Naive thymus-derived CD8-positive, alpha-beta T cell (primary cell): ENCODE results near the gene ZNF75A. TPM values are rescaled to one million over a fixed set of nuclear protein-coding genes. Genes with fewer than 3 reads are reported as not detected.
"Not testable (repeated sequence)": the region's sequence is repeated elsewhere in the genome, so short reads cannot be mapped to it uniquely, and the experiment has no call there.

ENCODE experiments used
- ATAC-seq, 2 donors: fragments of 150-1000 bp; cut with Tn5 transposase in 1 of 2; sonication (Bioruptor Pico), chemical (Tn5 transposase) in 1 of 2; 1 replicate in 1 of 2; 2 replicates in 1 of 2; pipeline ENCODE4 v1.10.0; 2021; ENCODE audit warnings: mild to moderate bottlenecking in 2 of 2, moderate library complexity in 2 of 2
- POLR2A ChIA-PET: fragments of 350-600 bp; sonication (Branson Sonifier 250); formaldehyde crosslinking; loops from one replicate; lab custom pipeline; 2021; ENCODE audit warnings: antibody characterized with exemption; lab: Charles Lee
- DNase-seq, 10 donors: peaks; one replicate each; pipeline versions ENCODE4 v3.0.0 to v3.0.0-alpha.2; 2020 to 2022
- H3K27ac Mint-ChIP-seq, 10 donors: one replicate each; pipeline ENCODE4 v1.8.0; 2020 to 2022; ENCODE audit warnings: mild to moderate bottlenecking in 10 of 10, mixed read lengths in 10 of 10, moderate library complexity in 4 of 10, inconsistent platforms in 1 of 10
- H3K27me3 Mint-ChIP-seq, 5 donors: one replicate each; pipeline ENCODE4 v1.8.0; 2021 to 2022; ENCODE audit warnings: mixed read lengths in 5 of 5
- H3K36me3 Mint-ChIP-seq, 3 donors: one replicate each; pipeline ENCODE4 v1.8.0; 2020 to 2022; ENCODE audit warnings: mixed read lengths in 3 of 3, mild to moderate bottlenecking in 2 of 3, inconsistent platforms in 1 of 3
- H3K4me1 Mint-ChIP-seq, 4 donors: one replicate each; pipeline ENCODE4 v1.8.0; 2021 to 2022; ENCODE audit warnings: mixed read lengths in 4 of 4
- H3K4me3 Mint-ChIP-seq, 10 donors: one replicate each; pipeline ENCODE4 v1.8.0; 2020 to 2022; ENCODE audit warnings: mild to moderate bottlenecking in 10 of 10, mixed read lengths in 10 of 10, moderate library complexity in 6 of 10, inconsistent platforms in 1 of 10
- H3K9me3 Mint-ChIP-seq, 9 donors: one replicate each; pipeline ENCODE4 v1.8.0; 2020 to 2022; ENCODE audit warnings: mixed read lengths in 9 of 9, mild to moderate bottlenecking in 3 of 9, inconsistent platforms in 1 of 9, moderate library complexity in 1 of 9
- polyA plus RNA-seq, 3 donors: library from polyadenylated mRNA; unstranded; fragments of 300-500 nt; fragmentation: Illumina TruSeq; gene quantifications; one replicate each; pipeline ENCODE4 v1.2.3, GENCODE V29; 2021
- total RNA-seq, 8 experiments: library from RNA in 2 of 8; stranded (reverse) in 2 of 8; gene quantifications; one replicate each; pipeline ENCODE4 v1.2.3 and lab custom pipeline; 2021 to 2026

ZNF75A gene
- 100 to 1,000 TPM; 117 to 128 TPM for total RNA-seq
- 10 to 100 TPM; 18.2 to 32.3 (median 23.6) TPM for polyA plus RNA-seq
- 47.7 to 90.0 (median 65.4) reads per million in 6 experiments for total RNA-seq (lab: John Stamatoyannopoulos, UW)

- Mint-ChIP-seq H3K36me3 (peaks cover 34 to 78% (median 48%) of the 10 kb centered on the region in 3 donors), H3K27me3 (no peaks in the 10 kb centered on the region), H3K4me3 (peak within 1 kb of the TSS; percentile 75 to 90 (median 84)), H3K9me3 (peaks cover 5 to 79% (median 27%) of the 10 kb centered on the region in 9 donors), H3K27ac (peak within 1 kb of the TSS; percentile 37 to 94 (median 84)), H3K4me1 (peaks cover 9 to 31% (median 20%) of the 10 kb centered on the region in 4 donors)
- ATAC-seq (peak; percentile 93 to 96), DNase-seq (peak; percentile 67 to 93 (median 84))
- POLR2A ChIA-PET: interaction anchor here (0.6 to 5.2 kb wide), 25 partner anchors 10 to 281 kb away, joined by 3 to 59 read pairs (median 5); partner anchors contain the start of genes CLUAP1, OR1F1, ZNF174 and ZNF213
Observed at GRCh38 chr16:3305109-3306068, at the start of gene ZNF75A, which contains the start of gene TIGD7. Gene ZNF75A, plus strand, starts transcription at chr16:3305497. Its CDS starts 2,932 bp downstream, at chr16:3308429. Gene TIGD7, minus strand, starts transcription at chr16:3305430. Its CDS starts 4,816 bp downstream, at chr16:3300614.

DNA sequence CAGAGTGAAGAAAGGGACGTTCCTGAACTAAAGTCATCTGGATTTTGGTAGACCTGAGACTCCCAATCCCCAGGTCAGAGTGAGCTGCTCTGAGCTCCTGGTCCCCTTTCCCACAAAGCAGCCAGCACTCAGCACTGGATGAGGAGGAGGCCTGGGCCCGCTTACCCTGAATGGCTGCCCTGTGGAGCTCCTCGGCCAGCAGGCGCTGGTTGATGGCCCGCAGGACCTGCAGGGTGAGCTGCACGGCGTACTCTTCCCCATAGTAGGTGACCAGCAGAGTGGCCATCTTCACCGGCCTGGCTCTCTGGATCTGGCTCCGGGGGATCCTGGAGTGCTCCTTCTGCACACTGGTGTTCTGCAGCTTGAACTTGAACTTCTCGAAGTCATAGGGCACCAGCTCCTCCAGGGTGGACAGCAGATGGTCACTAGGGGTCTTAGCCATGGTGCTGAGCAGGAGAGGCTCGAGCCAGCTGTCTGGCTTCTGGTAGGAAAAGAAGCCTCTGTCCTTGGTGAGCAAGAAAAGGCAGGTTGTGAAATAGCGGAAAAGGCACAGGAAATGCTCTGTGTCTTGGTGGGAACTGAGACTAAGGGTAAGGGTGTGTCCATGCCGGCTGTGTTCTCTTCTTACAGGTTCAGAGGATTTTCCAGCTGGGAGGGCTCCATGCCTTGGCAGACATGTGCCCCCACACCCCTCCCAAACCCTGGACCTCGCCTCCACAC, 49.0 kb upstream of the ZNF75A start, which contains the start of gene MEFV:
TSS of gene MEFV (minus strand) at position 488 of the 720 bp plus-strand sequence. CDS start at position 442, 46 bp downstream.
- Mint-ChIP-seq H3K27ac (no peak within 1 kb of the TSS), H3K36me3 (no peaks in the 10 kb centered on the region), H3K4me3 (peak within 1 kb of the TSS in 1 of 10 donors; percentile 61), H3K27me3 (peaks cover 0 to 5% (median 3%) of the 10 kb centered on the region in 5 donors), H3K9me3 (no peaks in the 10 kb centered on the region), H3K4me1 (peaks cover 0 to 1% (median 0%) of the 10 kb centered on the region in 4 donors)
- POLR2A ChIA-PET: no interaction called here
- DNase-seq (no peak), ATAC-seq (no peak)

DNA sequence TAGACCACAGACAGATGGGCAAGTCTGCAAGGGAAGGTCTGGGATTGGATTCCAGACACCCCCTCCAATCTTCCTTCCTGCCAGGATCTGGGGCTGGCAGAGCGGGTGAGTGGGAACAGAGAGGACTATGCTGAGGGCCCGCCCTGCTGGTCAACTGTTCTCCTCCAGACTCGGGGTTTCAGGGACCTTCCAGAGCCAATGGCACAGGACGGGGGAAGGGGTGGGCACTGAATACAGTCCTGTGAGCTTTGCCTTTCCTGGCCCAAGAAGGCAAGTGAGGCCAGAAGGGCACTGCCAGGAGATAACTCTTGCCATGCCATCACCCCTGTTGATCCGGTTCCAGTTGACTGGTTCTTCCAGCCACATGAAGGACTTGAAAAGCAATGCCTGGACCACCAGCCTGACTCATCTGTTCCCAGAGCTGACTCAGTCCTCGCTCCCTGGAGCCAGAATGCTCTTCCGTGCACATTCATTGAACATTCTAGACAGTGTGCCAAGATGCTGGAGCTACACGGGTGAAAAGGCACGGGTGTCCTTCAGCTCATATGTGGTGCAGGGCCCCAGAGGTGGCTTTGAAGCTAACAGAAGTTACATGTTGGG, 48.3 kb upstream of the ZNF75A start:
- no peak overlapping the region for H3K27ac Mint-ChIP-seq
- ATAC-seq (no peak), DNase-seq (no peak)
- H3K4me1 Mint-ChIP-seq: peaks cover 0 to 2% (median under 1%) of the 10 kb centered on the region in 4 donors
- H3K9me3 Mint-ChIP-seq: no peaks in the 10 kb centered on the region
- POLR2A ChIA-PET: no interaction called here
- peak overlapping the region in 1 of 10 donors; percentile 61 for H3K4me3 Mint-ChIP-seq
- no peaks in the 10 kb centered on the region for H3K36me3 Mint-ChIP-seq
- H3K27me3 Mint-ChIP-seq: peaks cover 0 to 5% (median 3%) of the 10 kb centered on the region in 5 donors

- H3K4me1 Mint-ChIP-seq: peaks cover 11 to 23% (median 21%) of the 10 kb centered on the region in 4 donors
- H3K27ac Mint-ChIP-seq: no peak overlapping the region
- H3K27me3 Mint-ChIP-seq: peaks cover 0 to 3% (median 2%) of the 10 kb centered on the region in 5 donors
- ATAC-seq (no peak), DNase-seq (no peak)
- POLR2A ChIA-PET: interaction anchor here (0.5 kb wide), 1 partner anchor 205 kb away, joined by 3 read pairs; no protein-coding TSS in a partner anchor
- peaks cover 0 to 3% (median 0%) of the 10 kb centered on the region in 9 donors for H3K9me3 Mint-ChIP-seq
- H3K36me3 Mint-ChIP-seq: no peaks in the 10 kb centered on the region
- H3K4me3 Mint-ChIP-seq: no peak overlapping the region
Observed at GRCh38 chr16:3259836-3260235, 45.5 kb upstream of the ZNF75A start.

GRCh38 chr16:3262517-3262916, 42.8 kb upstream of the ZNF75A start:
- POLR2A ChIA-PET: interaction anchor here (0.6 to 4.1 kb wide), 19 partner anchors 8 to 247 kb away, joined by 3 to 56 read pairs (median 6); partner anchors contain the start of genes TIGD7, TNFRSF12A, ZNF200 and ZNF263
- Mint-ChIP-seq H3K27ac (peak overlapping the region; percentile 96 to 99 (median 98)), H3K27me3 (peaks cover 0 to 3% (median 0%) of the 10 kb centered on the region in 5 donors), H3K36me3 (peaks cover 0 to 17% (median 10%) of the 10 kb centered on the region in 3 donors), H3K9me3 (peaks cover 0 to 7% (median 0%) of the 10 kb centered on the region in 9 donors), H3K4me3 (peak overlapping the region; percentile 65 to 97 (median 88)), H3K4me1 (peaks cover 11 to 42% (median 34%) of the 10 kb centered on the region in 4 donors)
- DNase-seq: no peak
- ATAC-seq: no peak

GRCh38 chr16:3264137-3265036, 40.9 kb upstream of the ZNF75A start:
- DNase-seq (peak; percentile 95 to 99 (median 98)), ATAC-seq (peak; percentile 84 to 86)
- Mint-ChIP-seq H3K27ac (peak overlapping the region; percentile 96 to 99 (median 98)), H3K4me1 (peaks cover 11 to 44% (median 33%) of the 10 kb centered on the region in 4 donors), H3K4me3 (peak overlapping the region; percentile 86 to 97 (median 92)), H3K27me3 (no peaks in the 10 kb centered on the region), H3K36me3 (peaks cover 0 to 25% (median 25%) of the 10 kb centered on the region in 3 donors), H3K9me3 (peaks cover 0 to 7% (median 0%) of the 10 kb centered on the region in 9 donors)
- POLR2A ChIA-PET: interaction anchor here (0.6 to 4.2 kb wide), 28 partner anchors 9 to 352 kb away, joined by 3 to 56 read pairs (median 6); partner anchors contain the start of genes NAA60, TIGD7, TNFRSF12A and ZNF174

DNA sequence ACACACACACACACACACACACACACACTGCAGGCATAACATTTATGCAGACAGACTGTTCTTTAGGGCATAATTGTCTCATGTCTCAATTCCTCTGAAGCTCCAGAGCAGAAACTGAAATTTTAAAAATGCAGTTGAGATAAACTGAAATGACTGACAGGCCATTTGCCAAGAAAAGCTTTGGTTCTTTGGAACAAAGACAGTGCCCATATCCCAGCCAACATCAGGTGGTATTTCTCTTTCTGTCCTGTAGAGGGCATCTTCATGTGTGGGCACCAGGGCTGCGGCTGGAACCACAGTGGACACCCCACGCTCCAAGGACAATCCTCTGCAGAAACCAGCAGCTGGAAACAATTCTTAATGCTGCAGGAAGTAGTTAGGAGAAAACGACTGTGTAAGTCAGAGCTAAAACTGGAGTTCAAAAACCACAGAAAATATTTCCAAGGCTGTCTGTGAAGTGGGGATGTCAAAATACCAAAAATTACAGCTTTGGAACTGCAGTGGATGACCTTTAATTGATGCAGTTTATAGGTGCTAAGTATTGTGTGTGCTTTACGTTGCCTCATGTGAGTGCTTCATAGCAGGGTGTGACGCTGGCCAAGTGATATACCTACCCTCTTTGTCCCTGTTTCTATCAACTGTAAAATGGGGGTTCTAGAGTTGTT, 38.3 kb upstream of the ZNF75A start:
- H3K36me3 Mint-ChIP-seq: peaks cover 4 to 28% (median 25%) of the 10 kb centered on the region in 3 donors
- peaks cover 9 to 45% (median 33%) of the 10 kb centered on the region in 4 donors for H3K4me1 Mint-ChIP-seq
- DNase-seq (peak in 2 of 10 donors; percentile 19 to 25), ATAC-seq (no peak)
- peaks cover 0 to 10% (median 0%) of the 10 kb centered on the region in 9 donors for H3K9me3 Mint-ChIP-seq
- peak overlapping the region in 3 of 10 donors; percentile 33 to 56 (median 36) for H3K4me3 Mint-ChIP-seq
- peak overlapping the region in 5 of 10 donors; percentile 15 to 66 (median 56) for H3K27ac Mint-ChIP-seq
- POLR2A ChIA-PET: interaction anchor here (0.6 to 4.2 kb wide), 12 partner anchors 10 to 448 kb away, joined by 3 to 13 read pairs (median 5); partner anchors contain the start of genes ZNF213 and ZNF263
- H3K27me3 Mint-ChIP-seq: no peaks in the 10 kb centered on the region

GRCh38 chr16:3268294-3268693, 37.0 kb upstream of the ZNF75A start:
- Mint-ChIP-seq H3K9me3 (peaks cover 0 to 13% (median 0%) of the 10 kb centered on the region in 9 donors), H3K27ac (peak overlapping the region in 1 of 10 donors; percentile 25), H3K4me3 (no peak overlapping the region), H3K27me3 (no peaks in the 10 kb centered on the region), H3K4me1 (peaks cover 4 to 36% (median 21%) of the 10 kb centered on the region in 4 donors), H3K36me3 (peaks cover 4 to 28% (median 25%) of the 10 kb centered on the region in 3 donors)
- POLR2A ChIA-PET: interaction anchor here (0.9 to 1.1 kb wide), 2 partner anchors 10 to 189 kb away, joined by 3 to 5 read pairs; no protein-coding TSS in a partner anchor
- DNase-seq (no peak), ATAC-seq (no peak)

- H3K27ac Mint-ChIP-seq, H3K27me3 Mint-ChIP-seq, ATAC-seq, DNase-seq, H3K4me3 Mint-ChIP-seq: not testable (repeated sequence)
- H3K36me3 Mint-ChIP-seq: peaks cover 4 to 27% (median 22%) of the 10 kb centered on the region in 3 donors
- POLR2A ChIA-PET: interaction anchor here (1.2 kb wide), 1 partner anchor 138 kb away, joined by 3 read pairs; no protein-coding TSS in a partner anchor
- H3K4me1 Mint-ChIP-seq: peaks cover 0 to 20% (median 7%) of the 10 kb centered on the region in 4 donors
- H3K9me3 Mint-ChIP-seq: peaks cover 0 to 19% (median 0%) of the 10 kb centered on the region in 9 donors
Observed at GRCh38 chr16:3270718-3271117, 34.6 kb upstream of the ZNF75A start.

GRCh38 chr16:3271281-3271680, 34.0 kb upstream of the ZNF75A start:
- H3K4me1 Mint-ChIP-seq: peaks cover 0 to 18% (median 5%) of the 10 kb centered on the region in 4 donors

More at GRCh38 chr16:3271281-3271680, 34.0 kb upstream of the ZNF75A start:
- Mint-ChIP-seq H3K9me3 (peaks cover 0 to 21% (median 0%) of the 10 kb centered on the region in 9 donors), H3K36me3 (peaks cover 4 to 26% (median 21%) of the 10 kb centered on the region in 3 donors)
- not testable (repeated sequence) for ATAC-seq, DNase-seq, H3K4me3 Mint-ChIP-seq, H3K27me3 Mint-ChIP-seq, H3K27ac Mint-ChIP-seq
- POLR2A ChIA-PET: interaction anchor here (1.2 kb wide), 1 partner anchor 137 kb away, joined by 3 read pairs; no protein-coding TSS in a partner anchor
